HL-60 (cell line): ENCODE data around the gene MDP1.

Experiments
- GABPA ChIP-seq: IDR thresholded peaks from 2 replicates; pipeline ENCODE4 v1.6.1; 2012; ENCODE audit warnings: low read depth
- POLR2AphosphoS5 ChIP-seq: IDR thresholded peaks from 2 replicates; pipeline ENCODE4 v1.6.1; 2012; ENCODE audit warnings: low read depth
- TF ChIP-seq, protein P1 (sequence below): IDR thresholded peaks from one replicate; pipeline ENCODE4 v1.5.1; 2011; ENCODE audit warnings: low read length, control low read depth, inconsistent platforms; ENCODE audit not compliant: insufficient read depth
- TF ChIP-seq, protein P2 (sequence below): IDR thresholded peaks from 2 replicates; pipeline ENCODE4 v1.6.1; 2012; ENCODE audit warnings: low read depth; ENCODE audit not compliant: insufficient replicate concordance

DNA sequence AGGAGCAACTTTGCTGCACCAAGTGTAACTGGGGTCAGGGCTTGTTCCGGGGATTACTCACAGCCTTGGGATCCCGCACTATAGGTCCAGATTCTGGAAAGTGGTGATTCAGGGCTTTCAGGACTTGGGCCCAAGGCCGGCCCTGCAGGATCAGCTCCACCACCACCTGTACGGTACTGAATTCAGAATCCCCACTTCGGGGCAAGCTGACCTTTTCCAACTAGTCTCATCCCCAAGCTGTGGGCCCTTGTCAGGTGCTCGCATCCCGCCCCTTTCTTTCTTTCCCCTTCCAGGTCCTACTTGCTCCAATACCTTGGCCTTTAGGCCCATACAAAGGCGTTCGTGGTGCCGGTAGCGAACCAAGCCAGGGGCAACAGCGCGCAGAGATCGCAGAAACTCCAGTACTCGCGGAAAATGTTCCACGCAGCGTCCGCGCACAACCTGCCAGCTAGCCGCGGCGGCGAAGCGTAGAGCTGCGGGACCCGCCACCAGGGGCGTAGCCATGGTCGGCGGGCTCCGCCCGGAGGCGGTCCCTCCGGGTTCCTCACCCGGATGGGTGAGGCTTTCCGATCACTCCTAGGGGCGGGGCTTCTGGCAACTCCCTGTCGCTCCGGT, 26.1 kb upstream of the MDP1 start:
- TF ChIP-seq, protein P1, sequence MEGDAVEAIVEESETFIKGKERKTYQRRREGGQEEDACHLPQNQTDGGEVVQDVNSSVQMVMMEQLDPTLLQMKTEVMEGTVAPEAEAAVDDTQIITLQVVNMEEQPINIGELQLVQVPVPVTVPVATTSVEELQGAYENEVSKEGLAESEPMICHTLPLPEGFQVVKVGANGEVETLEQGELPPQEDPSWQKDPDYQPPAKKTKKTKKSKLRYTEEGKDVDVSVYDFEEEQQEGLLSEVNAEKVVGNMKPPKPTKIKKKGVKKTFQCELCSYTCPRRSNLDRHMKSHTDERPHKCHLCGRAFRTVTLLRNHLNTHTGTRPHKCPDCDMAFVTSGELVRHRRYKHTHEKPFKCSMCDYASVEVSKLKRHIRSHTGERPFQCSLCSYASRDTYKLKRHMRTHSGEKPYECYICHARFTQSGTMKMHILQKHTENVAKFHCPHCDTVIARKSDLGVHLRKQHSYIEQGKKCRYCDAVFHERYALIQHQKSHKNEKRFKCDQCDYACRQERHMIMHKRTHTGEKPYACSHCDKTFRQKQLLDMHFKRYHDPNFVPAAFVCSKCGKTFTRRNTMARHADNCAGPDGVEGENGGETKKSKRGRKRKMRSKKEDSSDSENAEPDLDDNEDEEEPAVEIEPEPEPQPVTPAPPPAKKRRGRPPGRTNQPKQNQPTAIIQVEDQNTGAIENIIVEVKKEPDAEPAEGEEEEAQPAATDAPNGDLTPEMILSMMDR = no peak
- no peak for TF ChIP-seq POLR2AphosphoS5
- TF ChIP-seq, protein P2, sequence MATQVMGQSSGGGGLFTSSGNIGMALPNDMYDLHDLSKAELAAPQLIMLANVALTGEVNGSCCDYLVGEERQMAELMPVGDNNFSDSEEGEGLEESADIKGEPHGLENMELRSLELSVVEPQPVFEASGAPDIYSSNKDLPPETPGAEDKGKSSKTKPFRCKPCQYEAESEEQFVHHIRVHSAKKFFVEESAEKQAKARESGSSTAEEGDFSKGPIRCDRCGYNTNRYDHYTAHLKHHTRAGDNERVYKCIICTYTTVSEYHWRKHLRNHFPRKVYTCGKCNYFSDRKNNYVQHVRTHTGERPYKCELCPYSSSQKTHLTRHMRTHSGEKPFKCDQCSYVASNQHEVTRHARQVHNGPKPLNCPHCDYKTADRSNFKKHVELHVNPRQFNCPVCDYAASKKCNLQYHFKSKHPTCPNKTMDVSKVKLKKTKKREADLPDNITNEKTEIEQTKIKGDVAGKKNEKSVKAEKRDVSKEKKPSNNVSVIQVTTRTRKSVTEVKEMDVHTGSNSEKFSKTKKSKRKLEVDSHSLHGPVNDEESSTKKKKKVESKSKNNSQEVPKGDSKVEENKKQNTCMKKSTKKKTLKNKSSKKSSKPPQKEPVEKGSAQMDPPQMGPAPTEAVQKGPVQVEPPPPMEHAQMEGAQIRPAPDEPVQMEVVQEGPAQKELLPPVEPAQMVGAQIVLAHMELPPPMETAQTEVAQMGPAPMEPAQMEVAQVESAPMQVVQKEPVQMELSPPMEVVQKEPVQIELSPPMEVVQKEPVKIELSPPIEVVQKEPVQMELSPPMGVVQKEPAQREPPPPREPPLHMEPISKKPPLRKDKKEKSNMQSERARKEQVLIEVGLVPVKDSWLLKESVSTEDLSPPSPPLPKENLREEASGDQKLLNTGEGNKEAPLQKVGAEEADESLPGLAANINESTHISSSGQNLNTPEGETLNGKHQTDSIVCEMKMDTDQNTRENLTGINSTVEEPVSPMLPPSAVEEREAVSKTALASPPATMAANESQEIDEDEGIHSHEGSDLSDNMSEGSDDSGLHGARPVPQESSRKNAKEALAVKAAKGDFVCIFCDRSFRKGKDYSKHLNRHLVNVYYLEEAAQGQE = no peak
- no peak for TF ChIP-seq GABPA
